ENCODE data around the gene ADAMTS20.

The ADAMTS20 gene

GRCh38 chr12:43482311-43483085 is 69.5 kb downstream of the ADAMTS20 start:
- no peak for DNase-seq

GRCh38 chr12:43480591-43480990 is 71.4 kb downstream of the ADAMTS20 start:
- no peak for DNase-seq

GRCh38 chr12:43462741-43463140 is 89.3 kb downstream of the ADAMTS20 start:
- no peak for DNase-seq

GRCh38 chr12:43462080-43462479 is 89.9 kb downstream of the ADAMTS20 start:
- no peak for DNase-seq

- DNase-seq, result no peak
These were observed 92.7 kb downstream of the ADAMTS20 start for GRCh38 chr12:43459285-43459684.

- DNase-seq, result no peak
These were observed 98.2 kb downstream of the ADAMTS20 start for GRCh38 chr12:43453761-43454160.

GRCh38 chr12:43444940-43445564 is 107.0 kb downstream of the ADAMTS20 start:
- DNase-seq, result no peak

GRCh38 chr12:43436597-43436996 is 115.4 kb downstream of the ADAMTS20 start:
- DNase-seq, result no peak

- no peak for DNase-seq
These were observed 117.4 kb downstream of the ADAMTS20 start for GRCh38 chr12:43434614-43435013.

GRCh38 chr12:43428088-43428600 is 123.9 kb downstream of the ADAMTS20 start:
- DNase-seq, result no peak

GRCh38 chr12:43425361-43425760 is 126.6 kb downstream of the ADAMTS20 start:
- DNase-seq, result no peak

- DNase-seq, result no peak
These were observed 135.0 kb downstream of the ADAMTS20 start for GRCh38 chr12:43416981-43417380.

- no peak for DNase-seq
These were observed 144.0 kb downstream of the ADAMTS20 start for GRCh38 chr12:43407816-43408645.

- no peak for DNase-seq
These were observed 145.2 kb downstream of the ADAMTS20 start for GRCh38 chr12:43406801-43407200.

- DNase-seq, result no peak
These were observed 149.6 kb downstream of the ADAMTS20 start for GRCh38 chr12:43402436-43402835.

- no peak for DNase-seq
These were observed 150.9 kb downstream of the ADAMTS20 start for GRCh38 chr12:43401096-43401495.

- no peak for DNase-seq
These were observed 155.3 kb downstream of the ADAMTS20 start for GRCh38 chr12:43396671-43397070.

GRCh38 chr12:43392116-43392515 is 159.9 kb downstream of the ADAMTS20 start:
- DNase-seq, result no peak

GRCh38 chr12:43381879-43382278 is 170.1 kb downstream of the ADAMTS20 start:
- DNase-seq, result no peak

GRCh38 chr12:43378448-43378847 is 173.6 kb downstream of the ADAMTS20 start:
- no peak for DNase-seq

GRCh38 chr12:43370263-43370662 is 181.7 kb downstream of the ADAMTS20 start:
- DNase-seq, result no peak

GRCh38 chr12:43362910-43363694 is 188.9 kb downstream of the ADAMTS20 start:
- no peak for DNase-seq

Data from activated effector memory CD4-positive, alpha-beta T cell treated with Interleukin-2 at 50 U/mL for 16 hours (primary cell).